HT-29 (cell line): ENCODE measurements around the gene RGS14. TPM values are rescaled to one million over a fixed set of nuclear protein-coding genes. Genes with fewer than 3 reads are reported as not detected.
"Not testable (repeated sequence)": the region's sequence is repeated elsewhere in the genome, so short reads cannot be mapped to it uniquely, and the experiment has no call there.

Experiments
- DNase-seq: peaks from one replicate; pipeline ENCODE4 v3.0.0-alpha.2; 2015; ENCODE audit warnings: low spot score
- total RNA-seq: library from RNA; depleted of rRNA; stranded (reverse); fragments of >200 nt; shearing (Covaris generic); gene quantifications from 2 replicates; pipeline ENCODE4 v1.2.3, GENCODE V29; 2014

RGS14 gene
- total RNA-seq, 1 experiment from 2014 or later: 48.9 TPM

DNA sequence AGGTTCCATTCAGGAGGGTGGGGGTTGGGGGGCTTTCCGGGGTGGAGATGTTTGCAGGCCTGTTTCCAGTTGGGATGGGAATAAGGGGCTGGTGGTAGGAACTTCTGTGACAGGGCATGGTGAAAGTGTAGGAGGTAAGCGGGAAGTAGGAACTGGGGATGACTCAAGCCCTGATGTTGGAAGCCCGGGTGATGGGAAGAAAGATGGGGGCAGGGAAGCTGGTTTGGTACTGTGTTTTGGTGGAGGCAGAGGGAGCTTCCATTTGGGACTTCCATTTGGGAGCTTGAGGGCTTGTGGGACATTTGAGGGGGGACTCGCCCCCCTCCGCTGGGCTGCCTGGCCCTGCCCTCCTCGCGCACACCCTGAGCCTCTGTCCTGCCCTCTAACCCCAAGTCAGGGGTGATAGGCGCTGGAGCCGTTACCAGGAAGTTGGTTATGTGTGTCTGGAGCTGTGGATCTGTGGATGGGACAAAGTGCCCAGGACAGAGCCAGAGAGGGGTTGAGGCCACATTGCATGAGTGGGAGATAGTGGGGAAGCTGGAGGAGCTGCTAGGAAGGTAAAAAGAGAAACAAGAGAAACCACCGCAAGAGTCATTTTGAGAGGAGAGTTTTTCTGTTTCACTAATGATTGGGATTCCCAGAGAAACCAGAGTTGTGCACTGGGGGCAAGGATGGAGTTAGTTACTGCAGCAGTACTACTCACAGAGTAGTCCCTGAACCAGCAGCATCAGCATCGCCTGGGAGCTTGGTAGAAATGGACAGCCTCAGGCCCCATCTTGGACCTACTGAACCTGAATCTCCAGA lies 6.6 kb downstream of the RGS14 start:
- no peak for DNase-seq

- no peak for DNase-seq
These were observed 8.3 kb downstream of the RGS14 start for GRCh38 chr5:177365845-177366527.

DNA sequence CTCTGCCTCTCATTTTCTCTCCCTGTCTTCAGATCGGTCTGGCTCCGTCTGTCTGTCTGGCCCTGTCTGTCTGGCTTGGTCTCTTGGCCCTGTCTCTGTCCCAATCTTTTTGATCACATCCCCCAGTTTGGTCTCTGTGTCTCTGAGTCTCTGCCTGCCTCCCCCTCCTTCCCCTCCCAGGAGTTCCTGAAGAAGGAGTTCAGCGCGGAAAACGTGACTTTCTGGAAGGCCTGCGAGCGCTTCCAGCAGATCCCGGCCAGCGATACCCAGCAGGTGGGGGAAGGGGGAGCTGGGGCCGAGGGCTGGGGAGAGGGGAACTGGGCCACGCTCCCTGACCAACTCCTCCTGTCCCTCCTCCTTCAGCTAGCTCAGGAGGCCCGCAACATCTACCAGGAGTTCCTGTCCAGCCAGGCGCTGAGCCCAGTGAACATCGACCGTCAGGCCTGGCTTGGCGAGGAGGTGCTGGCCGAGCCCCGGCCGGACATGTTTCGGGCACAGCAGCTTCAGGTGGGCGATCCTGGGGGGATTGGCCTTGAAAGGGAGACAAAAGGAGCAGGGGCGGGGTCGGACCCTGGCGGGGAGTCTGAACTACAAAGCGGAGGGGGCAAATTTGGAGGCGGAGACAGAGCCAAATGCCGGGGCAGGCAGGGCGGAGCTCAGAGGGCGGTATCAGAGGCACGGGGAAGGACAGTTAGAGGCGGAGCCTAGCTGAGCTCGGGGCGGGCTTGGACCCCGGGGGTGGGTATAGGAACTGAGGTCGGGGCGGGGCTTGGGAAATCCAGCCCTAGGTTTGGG lies 9.0 kb downstream of the RGS14 start:
- peak; percentile 40 for DNase-seq

DNA sequence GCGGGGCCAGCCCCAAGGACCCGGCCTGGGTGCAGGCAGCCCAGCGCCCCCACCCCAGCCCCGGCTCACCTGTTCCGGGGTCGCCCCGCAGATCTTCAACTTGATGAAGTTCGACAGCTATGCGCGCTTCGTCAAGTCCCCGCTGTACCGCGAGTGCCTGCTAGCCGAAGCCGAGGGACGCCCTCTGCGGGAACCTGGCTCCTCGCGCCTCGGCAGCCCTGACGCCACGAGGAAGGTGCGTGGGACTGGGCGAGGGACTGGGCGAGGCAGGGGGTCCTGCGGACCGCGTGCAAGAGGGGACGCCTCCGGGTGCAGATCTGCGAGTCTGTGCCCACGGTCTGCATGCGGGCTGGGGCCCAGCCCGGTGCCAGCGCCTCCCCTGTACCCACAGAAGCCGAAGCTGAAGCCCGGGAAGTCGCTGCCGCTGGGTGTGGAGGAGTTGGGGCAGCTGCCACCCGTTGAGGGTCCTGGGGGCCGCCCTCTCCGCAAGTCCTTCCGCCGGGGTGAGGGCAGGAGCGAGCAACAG lies 9.7 kb downstream of the RGS14 start:
- no peak for DNase-seq

DNA sequence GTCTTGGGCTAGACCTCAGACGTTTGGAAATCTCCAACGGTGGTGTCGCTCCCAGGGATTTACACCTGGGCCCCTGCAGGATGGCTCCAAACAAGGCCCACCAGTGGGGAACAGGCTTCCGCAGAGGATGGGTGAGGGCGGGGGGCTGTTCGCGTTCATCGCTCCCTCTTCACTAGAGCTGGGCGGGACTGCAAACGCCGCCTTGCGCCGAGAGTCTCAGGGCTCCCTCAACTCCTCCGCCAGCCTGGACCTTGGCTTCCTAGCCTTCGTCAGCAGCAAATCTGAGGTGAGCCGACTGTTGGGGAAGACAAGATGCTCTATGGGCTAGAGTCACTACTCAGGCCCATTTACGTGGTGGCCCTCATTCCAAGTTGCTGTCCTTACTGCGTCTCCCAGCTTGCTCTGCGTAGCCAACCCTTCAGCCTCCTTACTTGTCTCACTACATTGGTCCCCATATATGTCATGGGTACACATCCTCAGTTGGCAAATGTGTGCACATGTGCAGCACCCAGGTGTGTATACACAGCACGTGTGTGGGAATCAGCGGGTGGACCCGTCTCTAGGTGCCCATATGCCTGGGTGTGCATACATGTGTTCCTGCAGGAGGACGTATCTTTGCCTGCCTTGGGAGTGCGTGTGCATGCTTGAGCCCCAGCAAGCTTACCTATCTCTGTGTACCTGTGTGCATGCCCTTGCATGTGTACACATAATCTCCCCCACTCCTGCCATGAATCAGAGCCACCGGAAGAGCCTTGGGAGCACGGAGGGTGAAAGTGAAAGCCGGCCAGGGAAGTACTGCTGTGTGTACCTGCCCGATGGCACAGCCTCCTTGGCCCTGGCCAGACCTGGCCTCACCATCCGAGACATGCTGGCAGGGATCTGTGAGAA lies 10.5 kb downstream of the RGS14 start:
- DNase-seq: no peak

DNA sequence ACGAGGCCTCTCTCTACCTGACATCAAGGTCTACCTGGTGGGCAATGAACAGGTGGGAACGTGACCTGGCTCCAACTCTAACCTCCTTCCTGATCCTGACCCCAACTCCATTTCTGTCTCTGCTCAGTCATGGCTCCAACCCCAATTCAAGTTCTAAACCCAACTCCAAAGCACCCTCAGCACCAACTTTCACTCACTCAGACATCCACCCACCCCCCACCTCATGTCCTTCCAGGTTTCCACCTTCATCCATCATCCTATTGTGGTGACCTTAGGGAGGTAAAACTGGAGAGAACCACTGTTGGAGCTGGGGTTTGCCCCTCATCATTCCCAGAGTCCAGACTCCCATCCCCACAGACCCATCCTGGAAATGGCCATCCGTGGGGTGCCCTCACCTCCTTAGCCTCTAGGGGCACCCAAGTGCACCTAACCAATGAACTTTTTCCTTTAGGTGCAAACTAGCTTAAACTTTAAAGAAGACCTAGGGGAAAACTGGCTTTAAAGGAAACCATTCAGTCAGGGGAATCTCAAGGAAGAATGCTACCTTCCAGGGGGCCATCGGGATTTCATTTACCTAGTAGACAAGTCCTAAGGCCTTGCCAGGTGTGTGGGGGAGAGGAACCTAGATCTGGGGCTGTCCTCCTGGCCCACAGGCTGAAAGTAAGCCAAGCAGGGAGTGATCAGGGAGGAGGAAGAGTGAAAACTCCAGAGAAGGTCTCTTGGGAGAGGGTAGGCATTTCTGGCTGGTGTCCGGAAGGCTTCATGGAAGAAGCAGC lies 11.3 kb downstream of the RGS14 start:
- DNase-seq: peak; percentile 52

GRCh38 chr5:177369645-177370440 lies 12.1 kb downstream of the RGS14 start:
- no peak for DNase-seq

GRCh38 chr5:177370488-177371119 lies 12.9 kb downstream of the RGS14 start:
- peak; percentile 91 for DNase-seq

GRCh38 chr5:177371120-177372033 lies 13.7 kb downstream of the RGS14 start:
- no peak for DNase-seq

- DNase-seq: no peak
These were observed 14.5 kb downstream of the RGS14 start for GRCh38 chr5:177372034-177372896.

DNA sequence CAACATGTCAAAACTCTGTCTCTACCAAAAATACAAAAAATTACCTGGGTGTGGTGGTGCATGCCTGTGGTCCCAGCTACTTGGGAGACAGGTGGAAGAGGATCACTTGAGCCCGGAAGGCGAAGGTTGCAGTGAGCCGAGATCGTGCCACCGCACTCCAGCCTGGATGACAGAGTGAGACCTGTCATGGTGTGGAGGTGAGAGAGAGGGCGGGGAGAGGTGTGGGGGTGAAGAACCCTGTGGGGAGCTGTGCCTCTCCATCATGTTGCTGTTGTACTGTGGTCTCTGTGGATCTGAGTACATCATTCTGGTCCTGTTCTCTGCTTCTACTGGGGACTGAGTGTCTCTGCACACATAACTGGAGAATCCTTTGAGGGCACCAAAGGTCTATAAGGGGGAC lies 15.2 kb downstream of the RGS14 start:
- DNase-seq: no peak

DNA sequence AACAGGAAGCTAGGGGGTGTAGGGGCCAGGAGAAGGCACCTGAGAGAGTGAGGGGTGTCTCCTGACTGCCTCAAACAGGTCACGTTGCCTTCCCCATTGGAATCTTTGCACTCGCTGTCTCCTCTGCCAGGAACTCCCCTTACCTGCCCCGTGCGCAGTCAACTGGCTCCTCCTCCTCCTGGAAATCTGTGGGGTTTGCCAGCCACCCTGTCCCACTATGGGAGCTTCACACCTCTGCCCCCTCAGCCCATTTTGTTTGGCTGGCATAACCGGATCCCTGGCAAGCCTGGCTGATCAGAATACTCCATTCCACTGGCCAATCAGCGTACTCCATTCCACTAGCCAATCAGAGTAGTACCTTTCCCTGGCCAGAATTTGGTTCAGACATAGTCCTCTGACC lies 16.1 kb downstream of the RGS14 start:
- DNase-seq: no peak

- no peak for DNase-seq
These were observed 16.5 kb downstream of the RGS14 start for GRCh38 chr5:177374211-177374610.

DNA sequence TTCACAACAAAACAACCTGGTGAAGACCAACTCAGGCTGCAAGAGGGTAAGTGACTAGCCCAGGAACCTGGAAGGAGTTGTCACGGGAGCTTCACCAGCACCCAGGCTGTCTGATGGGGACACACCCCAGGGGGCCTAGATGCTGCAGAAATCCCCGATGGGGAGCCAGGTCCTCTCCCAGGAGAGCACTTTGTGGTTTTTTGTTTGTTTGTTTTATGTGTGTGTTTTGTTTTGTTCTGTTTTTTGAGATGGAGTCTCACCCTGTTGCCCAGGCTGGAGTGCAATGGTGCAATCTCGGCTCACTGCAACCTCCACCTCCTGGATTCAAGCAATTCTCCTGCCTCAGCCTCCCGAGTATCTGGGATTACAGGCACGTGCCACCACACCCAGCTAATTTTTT lies 17.8 kb downstream of the RGS14 start:
- not testable (repeated sequence) for DNase-seq

- DNase-seq: no peak
These were observed 18.4 kb downstream of the RGS14 start for GRCh38 chr5:177376107-177376506.

- DNase-seq: no peak
These were observed 20.4 kb downstream of the RGS14 start for GRCh38 chr5:177377851-177378776.
